HS-27A (cell line): Measurements from ENCODE around the gene NHLH2.

Source experiments
- DNase-seq: peaks from one replicate; pipeline ENCODE4 v3.0.0-alpha.2; 2012; ENCODE audit warnings: low read depth, missing footprints

The NHLH2 gene

GRCh38 chr1:115837740-115838421, 3.0 kb downstream of the NHLH2 start:
- DNase-seq, result no peak

DNA sequence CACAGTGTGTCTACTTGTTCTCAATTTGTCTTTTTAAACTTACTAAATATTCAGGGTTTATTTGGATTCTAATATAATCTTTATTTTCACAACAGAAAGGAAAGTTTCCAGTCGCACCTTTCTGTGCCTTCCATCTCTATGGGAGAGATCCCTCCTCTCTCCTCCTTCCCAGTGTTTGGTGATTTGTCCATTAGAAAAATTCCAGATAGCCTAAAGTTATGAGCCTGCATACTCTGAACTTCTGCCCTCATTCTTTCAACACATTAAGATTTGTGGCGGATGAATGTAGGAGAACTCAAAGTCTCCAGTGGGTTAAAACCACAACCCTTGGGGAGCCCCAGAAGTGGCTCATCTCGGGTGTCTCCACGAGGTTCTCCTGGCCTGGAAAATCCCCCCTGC, 3.6 kb downstream of the NHLH2 start:
- DNase-seq, result no peak

DNA sequence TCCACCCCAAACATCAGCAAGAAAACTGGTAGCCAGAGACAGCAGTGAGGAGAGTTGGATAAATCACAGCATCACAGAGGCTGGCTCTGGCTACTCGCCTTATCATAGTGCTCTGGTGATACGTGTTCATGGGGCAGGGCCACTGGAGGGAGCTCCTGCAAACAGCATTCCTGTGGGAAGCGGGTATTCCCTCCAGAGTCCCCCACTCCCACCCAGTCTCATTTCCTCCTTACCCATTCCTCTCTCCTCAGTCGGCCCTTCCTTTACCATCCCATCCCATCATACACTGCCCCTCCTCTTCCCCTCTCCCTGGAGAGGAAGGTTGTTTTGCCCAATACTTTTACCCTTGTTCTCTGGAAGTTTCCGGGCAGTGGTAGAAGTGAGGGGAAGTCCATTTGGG, 7.1 kb downstream of the NHLH2 start:
- DNase-seq, result no peak

GRCh38 chr1:115832651-115833050, 8.3 kb downstream of the NHLH2 start:
- DNase-seq, result no peak

- no peak for DNase-seq
Measured at GRCh38 chr1:115830963-115831362, 10.0 kb downstream of the NHLH2 start.

DNA sequence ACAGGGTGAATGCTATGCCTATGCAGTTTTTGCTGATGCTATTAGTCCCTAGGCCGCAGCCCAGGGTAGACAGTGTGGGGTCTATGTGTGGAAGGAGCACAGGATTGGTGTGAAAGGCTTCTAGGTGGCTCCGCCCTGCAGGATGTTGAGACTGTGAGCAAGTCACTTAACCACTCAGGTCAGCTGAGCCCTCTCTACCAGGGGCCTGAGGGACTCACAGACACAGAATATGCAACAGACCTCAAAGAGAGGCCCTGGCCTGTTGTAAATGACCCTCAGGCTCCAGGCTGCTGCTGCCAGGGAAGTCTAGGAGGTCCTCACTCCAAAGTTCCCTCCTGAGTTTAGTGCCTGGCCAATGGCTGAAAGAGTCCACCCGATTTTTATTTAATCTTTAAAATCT, 11.0 kb downstream of the NHLH2 start:
- no peak for DNase-seq

- peak; percentile 60 for DNase-seq
Measured at GRCh38 chr1:115829023-115829674, 11.8 kb downstream of the NHLH2 start.

GRCh38 chr1:115828101-115829022, 12.6 kb downstream of the NHLH2 start:
- no peak for DNase-seq

- DNase-seq, result no peak
Measured at GRCh38 chr1:115827452-115828044, 13.4 kb downstream of the NHLH2 start.

DNA sequence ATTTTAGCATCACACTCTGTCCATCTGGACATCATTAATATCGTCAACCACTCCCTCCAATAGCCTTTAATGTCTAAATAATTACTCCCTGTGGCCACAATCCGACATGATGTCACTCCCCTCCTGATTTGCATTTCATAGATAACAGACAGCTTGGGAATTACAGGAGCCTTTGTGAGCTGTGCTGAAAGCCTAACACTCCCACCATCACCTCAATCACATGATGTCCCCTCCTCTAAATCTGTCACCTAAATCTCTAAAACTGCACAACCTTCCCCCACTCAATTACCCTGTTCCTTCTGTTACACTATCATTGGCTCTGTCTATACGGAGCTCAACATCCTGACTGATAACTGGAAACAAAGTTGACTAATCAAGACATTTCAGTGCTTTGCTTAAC, 14.3 kb downstream of the NHLH2 start:
- DNase-seq, result no peak

- DNase-seq, result no peak
Measured at GRCh38 chr1:115822117-115822516, 18.8 kb downstream of the NHLH2 start.

DNA sequence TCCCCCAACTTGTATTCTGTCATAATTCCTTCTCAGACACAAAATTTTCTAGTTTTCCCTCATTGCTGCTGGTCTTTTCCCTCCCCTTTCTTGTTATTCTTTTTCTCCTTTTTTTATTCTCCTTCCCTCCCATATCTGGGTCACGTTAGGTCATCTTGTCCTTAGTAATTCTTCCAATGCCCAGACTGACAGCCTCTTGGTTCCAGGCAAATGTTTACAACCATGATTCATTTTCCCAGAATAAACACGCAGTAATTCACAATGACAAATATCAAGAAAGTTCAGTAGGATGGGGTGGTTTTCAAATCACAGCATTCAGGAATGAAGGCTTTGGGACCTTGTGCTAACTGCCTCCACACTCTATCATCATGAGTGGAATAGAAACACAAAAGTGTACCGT, 25.2 kb downstream of the NHLH2 start:
- DNase-seq, result no peak

GRCh38 chr1:115814685-115815398, 26.1 kb downstream of the NHLH2 start:
- DNase-seq, result no peak

GRCh38 chr1:115813727-115814126, 27.2 kb downstream of the NHLH2 start:
- DNase-seq, result no peak

DNA sequence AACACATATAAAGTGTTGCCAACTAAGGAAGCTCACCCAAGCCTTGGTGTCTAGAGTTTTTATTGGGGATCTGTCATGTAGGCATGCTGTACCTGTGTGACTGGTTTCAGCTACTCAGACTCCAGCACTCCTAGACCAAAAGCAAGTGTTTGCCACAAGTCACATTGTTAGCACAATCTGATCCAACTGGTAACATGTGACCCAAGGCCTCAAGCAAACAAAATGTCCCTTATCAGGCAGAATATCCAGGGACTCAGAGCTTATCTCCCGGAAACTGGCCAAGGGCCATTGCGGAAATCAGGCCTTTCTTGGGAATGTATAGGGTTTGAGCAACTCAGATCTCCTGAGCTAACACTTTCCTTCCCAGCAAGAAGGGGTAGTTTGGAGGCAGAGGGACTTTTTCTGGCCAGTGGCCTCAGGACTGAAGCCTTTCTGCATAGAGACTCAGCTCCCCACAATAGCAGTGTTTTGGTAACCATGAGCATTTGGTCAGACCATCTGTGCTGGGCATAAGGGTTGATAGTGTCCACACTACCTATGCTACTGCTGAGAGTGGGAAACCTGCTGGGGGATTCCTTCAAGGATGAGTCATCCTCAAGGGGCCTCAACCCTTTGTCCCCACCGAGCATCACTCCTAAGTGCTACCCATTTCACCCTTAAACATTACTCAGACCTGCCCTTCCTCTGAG, 29.6 kb downstream of the NHLH2 start:
- DNase-seq, result no peak

- no peak for DNase-seq
Measured at GRCh38 chr1:115810609-115811008, 30.3 kb downstream of the NHLH2 start.

GRCh38 chr1:115809847-115810246, 31.1 kb downstream of the NHLH2 start:
- DNase-seq, result no peak

- DNase-seq, result no peak
Measured at GRCh38 chr1:115809076-115809475, 31.9 kb downstream of the NHLH2 start.

DNA sequence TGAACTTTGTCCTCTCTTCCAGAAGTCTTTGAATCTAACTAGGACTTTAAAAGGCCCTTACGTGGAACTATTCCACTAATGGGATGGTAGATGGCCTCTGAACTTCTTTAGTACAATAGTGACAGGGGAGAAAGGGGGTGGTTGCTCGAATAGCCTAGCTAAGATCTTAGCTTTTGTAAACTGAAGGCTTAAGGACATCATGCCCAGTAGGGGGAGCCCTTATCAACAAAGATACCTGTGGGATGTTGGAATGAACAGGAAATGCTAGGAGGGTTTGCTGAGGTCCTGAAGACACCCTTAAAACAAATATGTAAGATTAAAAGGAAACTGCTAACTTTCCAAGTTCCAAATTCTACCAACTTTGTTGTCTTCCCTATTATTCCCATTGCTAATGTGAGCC, 33.2 kb downstream of the NHLH2 start:
- peak; percentile 64 for DNase-seq

DNA sequence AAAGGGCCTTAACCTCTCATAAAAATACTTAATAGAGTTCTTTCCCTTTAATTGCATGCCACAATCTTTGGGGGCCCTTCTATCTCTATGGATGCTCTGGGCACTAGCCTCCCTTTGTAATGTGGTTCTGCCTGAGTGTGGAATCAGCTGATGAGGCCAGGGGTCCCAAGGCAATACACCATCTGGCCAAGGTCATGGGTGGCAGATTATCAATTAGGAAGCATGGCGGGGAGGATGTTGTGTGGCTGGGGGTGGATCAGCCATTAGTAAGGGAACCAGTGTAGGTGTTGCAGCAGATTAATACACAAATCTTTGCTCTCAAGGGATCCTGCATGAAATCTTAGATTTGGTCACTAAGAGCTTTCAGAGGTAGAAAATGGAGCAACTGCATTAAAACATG, 35.3 kb downstream of the NHLH2 start:
- DNase-seq, result no peak

DNA sequence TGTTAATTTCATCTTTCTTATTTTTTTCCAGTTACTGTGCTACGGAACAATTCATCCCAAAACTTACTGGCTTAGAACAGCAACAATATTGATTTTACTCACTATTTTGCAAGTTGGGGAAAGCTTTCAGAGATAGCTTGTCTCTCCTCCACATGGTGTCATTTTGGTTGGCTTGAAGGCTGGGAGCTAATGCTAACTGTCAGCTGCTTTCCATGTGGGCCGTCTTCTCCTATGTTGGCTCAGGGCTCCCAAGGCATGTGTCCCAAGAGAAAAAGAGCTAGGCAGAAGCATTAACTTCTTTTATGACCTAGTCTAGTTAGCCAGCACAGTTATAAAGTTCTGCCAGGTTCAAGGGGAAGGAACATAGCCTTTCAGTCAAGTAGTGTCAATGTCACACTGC, 38.5 kb downstream of the NHLH2 start:
- no peak for DNase-seq
